RCC 7860 (cell line): ENCODE data around the gene PRKCG.
"Not testable (repeated sequence)": the region's sequence is repeated elsewhere in the genome, so short reads cannot be mapped to it uniquely, and the experiment has no call there.

Experiments used
- DNase-seq: peaks from one replicate; pipeline ENCODE4 v3.0.0-alpha.2; 2015; ENCODE audit warnings: low spot score
- FAIRE-seq: peaks from 2 replicates; lab custom pipeline; 2012; peaks lifted over from hg19 to GRCh38; lab: Jason Lieb, UNC

The PRKCG gene

DNA sequence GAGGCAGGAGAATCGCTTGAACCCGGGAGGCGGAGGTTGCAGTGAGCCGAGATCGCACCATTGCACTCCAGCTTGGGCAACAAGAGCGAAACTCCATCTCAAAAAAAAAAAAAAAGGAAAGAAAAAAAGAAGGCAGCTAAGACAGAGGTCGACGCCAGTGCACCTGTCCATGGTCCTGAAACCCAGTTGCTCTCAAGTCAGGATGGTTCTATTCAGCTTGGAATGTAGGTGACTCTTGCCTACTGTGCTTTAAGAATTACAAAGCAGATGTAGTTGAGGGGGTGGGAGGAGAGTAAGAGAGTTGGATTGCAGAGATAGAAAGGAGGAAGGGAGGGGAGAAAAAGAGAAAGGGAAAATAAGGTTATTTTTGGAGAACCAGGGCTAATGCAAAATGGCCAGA lies 45.7 kb downstream of the PRKCG start:
- no peak for FAIRE-seq
- peak; percentile 9 for DNase-seq

DNA sequence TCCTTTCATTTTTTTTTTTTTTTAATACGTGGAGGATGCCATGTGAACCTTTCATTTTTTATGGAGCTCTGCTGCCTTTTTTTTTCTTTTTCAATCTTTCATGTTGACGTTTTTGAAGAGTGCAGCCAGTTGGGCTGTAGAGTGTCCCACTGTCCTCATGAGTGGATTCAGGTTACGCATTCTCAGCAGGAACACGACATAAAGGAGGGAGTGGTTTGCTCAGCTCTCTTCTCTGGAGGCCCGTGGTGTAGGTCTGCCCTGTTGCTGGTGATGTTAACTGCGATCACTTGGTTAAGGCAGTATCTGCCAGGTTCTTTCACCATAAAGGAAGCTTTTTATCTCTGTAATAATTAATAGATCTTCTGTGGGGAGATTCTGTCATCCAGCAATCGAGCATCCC lies 54.0 kb downstream of the PRKCG start:
- DNase-seq (no peak), FAIRE-seq (no peak)

DNA sequence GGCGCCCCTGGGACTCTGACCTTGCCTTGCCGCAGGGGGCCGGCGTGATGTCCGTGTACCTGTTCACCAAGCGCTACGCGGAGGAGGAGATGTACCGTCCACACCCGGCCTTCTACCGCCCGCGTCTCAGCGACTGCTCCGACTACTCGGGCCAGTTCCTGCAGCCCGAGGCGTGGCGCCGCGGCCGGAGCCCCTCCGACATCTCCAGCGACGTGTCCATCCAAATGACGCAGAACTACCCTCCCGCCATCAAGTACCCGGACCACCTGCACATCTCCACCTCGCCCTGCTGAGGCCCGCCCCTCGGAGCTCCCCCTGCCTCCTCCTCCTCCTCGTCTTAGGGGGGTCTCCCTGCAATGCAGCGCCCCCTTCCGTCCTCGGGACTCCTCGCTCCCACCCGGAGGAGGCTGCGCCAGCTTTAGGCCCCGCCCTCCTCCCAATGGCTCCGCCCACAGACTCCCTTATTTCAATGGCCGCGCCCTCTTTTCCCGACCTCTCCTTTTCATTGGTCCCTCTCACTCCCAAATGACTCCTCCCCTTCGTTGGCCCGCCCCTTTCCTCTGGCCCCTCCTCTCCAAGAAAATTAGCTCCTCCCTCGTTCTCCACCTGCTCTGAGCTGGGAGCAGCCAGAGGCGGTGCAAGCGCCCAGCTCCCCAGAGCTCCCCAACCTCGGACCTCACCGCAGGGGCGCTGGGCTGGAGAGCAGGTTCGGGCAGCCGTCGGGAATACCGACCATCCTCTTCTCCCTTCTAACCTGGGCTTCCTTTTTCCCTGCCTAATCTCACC lies 60.2 kb downstream of the PRKCG start:
- DNase-seq (no peak), FAIRE-seq (no peak)

DNA sequence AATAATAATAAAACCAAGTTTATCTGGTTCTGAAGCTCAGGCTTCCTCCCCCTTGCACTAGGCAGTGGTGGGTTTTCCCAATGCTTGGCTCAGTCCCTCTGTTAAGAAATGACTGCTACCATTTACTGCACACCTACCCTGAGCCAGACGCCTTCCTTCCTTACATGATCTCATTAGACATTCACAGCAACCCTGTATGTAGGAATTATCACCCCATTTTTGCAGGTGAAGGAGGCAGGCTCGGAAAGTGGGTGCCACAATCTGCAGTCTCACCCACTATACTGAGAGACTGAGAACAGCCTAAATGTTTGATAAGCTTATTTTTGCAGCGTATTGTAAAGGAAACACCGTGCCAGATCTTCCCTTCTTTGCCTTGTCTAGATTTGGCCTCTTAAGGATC lies 62.4 kb downstream of the PRKCG start:
- FAIRE-seq (no peak), DNase-seq (no peak)

DNA sequence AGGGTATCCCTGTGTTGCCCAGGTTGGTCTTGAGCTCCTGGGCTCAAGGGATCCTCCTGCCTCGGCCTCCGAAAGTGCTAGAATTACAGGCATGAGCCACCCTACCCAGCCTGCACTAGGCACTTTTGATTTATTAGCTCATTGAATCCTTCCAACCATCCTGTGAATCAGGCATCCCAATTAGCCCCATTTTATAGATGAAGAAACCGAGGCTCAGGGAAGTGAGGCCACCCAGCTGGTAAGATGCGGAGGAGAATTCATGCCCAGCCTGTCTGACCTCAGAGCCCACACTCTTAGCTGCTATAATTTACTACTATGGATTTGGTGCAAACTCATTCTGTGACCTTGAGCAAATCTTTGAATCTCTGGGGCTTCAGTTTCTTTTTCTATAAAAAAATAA lies 62.9 kb downstream of the PRKCG start:
- DNase-seq: no peak
- no peak for FAIRE-seq

DNA sequence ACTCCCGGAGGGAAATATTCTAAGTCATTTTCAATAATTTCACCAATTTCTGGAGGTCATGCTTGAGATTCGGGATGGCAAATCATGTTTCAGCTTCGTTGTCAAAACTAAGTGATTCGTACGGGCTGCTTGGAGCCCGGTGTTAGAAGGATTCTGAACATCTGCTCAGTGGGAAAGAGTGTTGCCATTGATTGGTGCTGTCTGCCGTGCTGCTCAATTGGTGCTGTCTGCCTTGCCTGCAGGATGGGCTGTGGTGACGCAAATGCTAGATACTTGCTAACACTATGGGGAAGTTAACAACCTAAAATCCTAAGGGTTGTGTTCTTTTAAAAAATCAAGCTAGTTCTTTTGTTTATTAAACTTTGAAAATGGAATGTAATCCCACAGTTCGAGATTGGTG lies 63.4 kb downstream of the PRKCG start:
- FAIRE-seq: no peak
- DNase-seq: no peak

DNA sequence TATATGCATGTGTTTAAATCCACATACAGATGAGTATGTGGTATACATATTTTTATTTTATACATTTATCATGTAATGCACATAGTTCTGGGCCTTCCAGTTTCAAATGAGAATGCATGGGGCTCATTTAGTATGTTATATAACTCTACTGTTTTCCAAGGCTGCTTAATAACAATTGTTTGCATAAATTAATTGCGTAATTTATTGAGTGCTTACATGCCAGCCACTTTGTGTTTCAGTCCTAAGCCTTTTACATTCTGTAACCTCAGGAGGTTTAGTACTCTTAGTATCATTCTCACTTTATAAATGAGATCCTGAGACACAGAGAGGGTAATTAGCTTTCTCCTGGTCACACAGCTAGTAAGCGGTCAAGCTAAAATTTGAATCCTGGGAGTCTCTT lies 64.0 kb downstream of the PRKCG start:
- no peak for DNase-seq
- no peak for FAIRE-seq

DNA sequence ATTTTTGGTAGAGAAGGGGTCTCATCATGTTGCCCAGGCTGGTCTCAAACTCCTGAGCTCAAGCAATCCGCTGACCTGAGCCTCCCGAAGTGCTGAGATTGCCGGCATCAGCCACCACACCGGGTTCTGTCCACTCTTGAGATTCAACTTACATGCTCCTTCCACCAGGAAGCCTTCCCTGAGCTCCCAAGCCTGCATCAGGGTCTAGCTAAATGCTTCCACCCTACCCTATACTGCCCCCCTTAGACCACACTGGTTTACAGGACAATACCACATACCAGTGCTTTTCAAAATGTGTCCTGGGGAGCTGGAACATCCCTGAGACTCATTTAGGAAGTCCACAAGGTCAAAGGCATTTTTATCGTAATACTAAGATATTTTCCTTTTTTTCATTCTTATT lies 65.6 kb downstream of the PRKCG start:
- FAIRE-seq: no peak
- DNase-seq: no peak

DNA sequence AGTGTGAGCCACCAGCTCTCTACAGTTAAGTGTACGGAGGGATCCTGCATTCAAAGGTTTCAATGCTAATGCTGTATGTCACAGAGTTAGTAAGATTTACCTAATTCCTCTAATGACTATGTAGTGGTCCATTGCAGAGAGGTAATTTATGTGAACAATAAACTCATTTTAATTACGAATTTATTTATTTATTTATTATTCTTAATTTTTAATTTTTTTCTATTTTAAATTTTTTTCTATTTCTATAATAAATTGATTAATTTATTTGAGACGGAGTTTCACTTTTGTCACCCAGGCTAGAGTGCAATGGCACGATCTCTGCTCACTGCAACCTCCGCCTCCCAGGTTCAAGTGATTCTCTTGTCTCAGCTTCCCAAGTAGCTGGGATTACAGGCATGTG lies 66.6 kb downstream of the PRKCG start:
- FAIRE-seq: not testable (repeated sequence)

DNA sequence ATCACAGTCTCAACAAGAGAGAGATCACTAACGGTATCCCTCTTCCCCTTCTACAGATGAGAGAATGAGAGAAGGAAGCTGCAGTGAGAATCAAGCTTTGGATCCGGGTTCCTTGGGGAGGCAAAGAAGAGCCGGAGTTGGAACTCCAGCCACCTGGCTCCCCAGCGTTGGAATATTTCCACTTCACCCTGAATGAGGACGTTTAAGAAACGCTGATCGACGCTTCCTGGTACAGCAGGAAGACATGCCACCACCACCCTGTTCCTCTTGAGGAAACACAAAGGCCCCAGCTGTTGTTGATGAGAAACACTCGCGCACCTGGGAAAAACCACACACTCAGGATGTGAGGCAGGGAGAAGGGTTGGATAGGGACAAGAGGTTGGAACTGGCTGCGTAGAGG lies 69.4 kb downstream of the PRKCG start:
- DNase-seq (no peak), FAIRE-seq (no peak)

More for the DNA sequence above, 66.6 kb downstream of the PRKCG start:
- not testable (repeated sequence) for DNase-seq

DNA sequence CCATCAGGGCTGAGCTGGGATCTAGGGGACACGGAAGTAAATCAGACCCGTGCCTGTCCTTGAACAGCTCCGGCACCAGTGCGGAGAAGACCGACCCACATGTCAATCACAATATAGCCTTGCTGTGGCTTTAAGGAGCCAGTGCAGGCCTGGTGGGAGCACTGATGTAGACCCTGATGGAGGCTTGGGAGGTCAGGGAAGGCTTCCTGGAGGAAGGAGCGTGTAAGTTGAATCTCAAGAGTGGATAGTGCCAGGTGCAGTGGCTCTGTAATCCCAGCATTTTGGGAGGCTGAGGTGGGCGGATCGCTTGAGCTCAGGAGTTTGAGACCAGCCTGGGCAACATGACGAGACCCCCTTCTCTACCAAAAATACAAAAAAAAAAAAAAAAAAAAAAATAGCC lies 70.0 kb downstream of the PRKCG start:
- FAIRE-seq (no peak), DNase-seq (no peak)

DNA sequence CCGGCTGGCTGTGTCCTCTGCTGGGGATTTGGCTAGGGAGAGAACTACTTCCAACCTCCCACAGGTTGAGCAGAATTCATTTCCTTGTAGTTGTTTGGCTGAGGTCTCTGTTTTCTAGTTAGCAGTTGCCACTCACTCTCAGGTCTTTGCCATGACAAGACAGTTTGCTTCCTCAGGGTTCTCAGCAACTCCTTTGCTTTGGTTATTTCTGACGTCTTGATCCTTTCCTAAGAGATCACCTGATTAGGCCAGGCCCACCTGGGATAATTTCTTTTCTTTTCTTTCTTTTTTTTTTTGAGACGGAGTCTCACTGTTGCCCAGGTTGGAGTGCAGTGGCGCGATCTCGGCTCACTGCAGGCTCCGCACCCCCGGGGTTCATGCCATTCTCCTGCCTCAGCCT lies 71.4 kb downstream of the PRKCG start:
- FAIRE-seq: no peak

More for the DNA sequence above, 71.4 kb downstream of the PRKCG start:
- no peak for DNase-seq
